Suprapubic skin (tissue), 4 donors: ENCODE data around the gene KPNA6. TPM values are rescaled to one million over a fixed set of nuclear protein-coding genes. Genes with fewer than 3 reads are reported as not detected.
"Not testable (repeated sequence)": the region's sequence is repeated elsewhere in the genome, so short reads cannot be mapped to it uniquely, and the experiment has no call there.

ENCODE experiments used
- DNase-seq, 2 donors: peaks; one replicate each; pipeline ENCODE4 v3.0.0-alpha.2; 2019; ENCODE audit warnings: low spot score in 2 of 2
- H3K27ac ChIP-seq: fragments of 200-600 bp; sonication (generic); one replicate; pipeline ENCODE4 v1.5.1; 2019
- H3K27me3 ChIP-seq: fragments of 200-600 bp; sonication (generic); one replicate; pipeline ENCODE4 v1.5.1; 2019
- H3K36me3 ChIP-seq: fragments of 200-600 bp; sonication (generic); one replicate; pipeline ENCODE4 v1.5.1; 2019
- H3K4me1 ChIP-seq: fragments of 200-600 bp; sonication (generic); one replicate; pipeline ENCODE4 v1.5.1; 2019
- H3K4me3 ChIP-seq: fragments of 200-600 bp; sonication (generic); one replicate; pipeline ENCODE4 v1.5.1; 2019; ENCODE audit warnings: mild to moderate bottlenecking
- H3K9me3 ChIP-seq: fragments of 200-600 bp; sonication (generic); one replicate; pipeline ENCODE4 v1.5.1; 2019
- EP300 ChIP-seq: sonication (generic); formaldehyde crosslinking; IDR thresholded peaks from one replicate; pipeline ENCODE4 v1.6.1; 2017; ENCODE audit warnings: antibody characterized with exemption
- POLR2A ChIP-seq, 2 donors: fragments of 450-650 bp; IDR thresholded peaks; one replicate each; pipeline ENCODE4 v1.6.1; 2017; ENCODE audit warnings: antibody characterized with exemption in 2 of 2, mild to moderate bottlenecking in 2 of 2, moderate library complexity in 2 of 2
- POLR2AphosphoS5 ChIP-seq, 3 donors: sonication (generic); formaldehyde crosslinking; IDR thresholded peaks; one replicate each; pipeline ENCODE4 v1.6.1; 2017; ENCODE audit warnings: antibody characterized with exemption in 3 of 3
- WGBS: methylation state at CpG from one replicate; pipeline ENCODE4 v1.1.5; 2018; 5-methylcytosine and 5-hydroxymethylcytosine counted together
- total RNA-seq, 4 donors: library from RNA; depleted of rRNA; stranded (reverse); fragments of >200 nt; gene quantifications; one replicate each; pipeline ENCODE4 v1.1.0, GENCODE V29; 2016
- TF ChIP-seq, protein P1 (sequence below), 2 donors: fragments of 200-600 bp in 1 of 2; fragments of 450-650 bp in 1 of 2; sonication (generic) in 1 of 2; IDR thresholded peaks; one replicate each; pipeline ENCODE4 v1.5.1; 2016 to 2019; ENCODE audit warnings: antibody characterized with exemption in 2 of 2, mild to moderate bottlenecking in 1 of 2, moderate library complexity in 1 of 2

KPNA6 gene
- total RNA-seq, 4 donors from 2014 or later, result 42.4 to 52.3 (median 46.5) TPM

DNA sequence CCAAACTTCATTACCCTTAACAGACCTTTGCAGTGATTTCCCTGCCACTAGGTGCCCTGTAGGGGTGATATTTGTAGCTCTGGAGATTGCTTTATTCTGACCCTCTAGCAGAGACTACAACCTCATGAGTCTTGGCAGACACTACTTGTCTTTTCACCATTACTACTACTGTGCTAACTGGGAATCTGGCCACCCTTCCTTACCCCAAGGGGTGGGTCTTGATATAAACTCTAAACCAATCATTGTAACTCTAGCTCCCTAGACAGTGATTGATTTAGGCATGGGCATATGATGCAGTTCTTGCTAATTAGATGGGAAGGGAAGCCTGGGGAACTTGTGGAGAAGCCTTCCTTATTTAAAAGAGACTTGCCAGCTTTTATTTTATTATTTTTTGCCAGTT, 3.9 kb downstream of the KPNA6 start:
- Histone ChIP-seq H3K9me3 (no peaks in the 10 kb centered on the region), H3K27ac (no peak overlapping the region), H3K4me1 (peaks cover 57% of the 10 kb centered on the region), H3K4me3 (no peak overlapping the region), H3K27me3 (no peaks in the 10 kb centered on the region), H3K36me3 (no peaks in the 10 kb centered on the region)
- no peak for DNase-seq
- TF ChIP-seq POLR2AphosphoS5 (IDR thresholded peaks at IDR 0.05), result no peak
- TF ChIP-seq EP300, result no peak
- no peak for TF ChIP-seq POLR2A (IDR thresholded peaks at IDR 0.05)
- TF ChIP-seq, protein P1, sequence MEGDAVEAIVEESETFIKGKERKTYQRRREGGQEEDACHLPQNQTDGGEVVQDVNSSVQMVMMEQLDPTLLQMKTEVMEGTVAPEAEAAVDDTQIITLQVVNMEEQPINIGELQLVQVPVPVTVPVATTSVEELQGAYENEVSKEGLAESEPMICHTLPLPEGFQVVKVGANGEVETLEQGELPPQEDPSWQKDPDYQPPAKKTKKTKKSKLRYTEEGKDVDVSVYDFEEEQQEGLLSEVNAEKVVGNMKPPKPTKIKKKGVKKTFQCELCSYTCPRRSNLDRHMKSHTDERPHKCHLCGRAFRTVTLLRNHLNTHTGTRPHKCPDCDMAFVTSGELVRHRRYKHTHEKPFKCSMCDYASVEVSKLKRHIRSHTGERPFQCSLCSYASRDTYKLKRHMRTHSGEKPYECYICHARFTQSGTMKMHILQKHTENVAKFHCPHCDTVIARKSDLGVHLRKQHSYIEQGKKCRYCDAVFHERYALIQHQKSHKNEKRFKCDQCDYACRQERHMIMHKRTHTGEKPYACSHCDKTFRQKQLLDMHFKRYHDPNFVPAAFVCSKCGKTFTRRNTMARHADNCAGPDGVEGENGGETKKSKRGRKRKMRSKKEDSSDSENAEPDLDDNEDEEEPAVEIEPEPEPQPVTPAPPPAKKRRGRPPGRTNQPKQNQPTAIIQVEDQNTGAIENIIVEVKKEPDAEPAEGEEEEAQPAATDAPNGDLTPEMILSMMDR (IDR thresholded peaks at IDR 0.05), result no peak

DNA sequence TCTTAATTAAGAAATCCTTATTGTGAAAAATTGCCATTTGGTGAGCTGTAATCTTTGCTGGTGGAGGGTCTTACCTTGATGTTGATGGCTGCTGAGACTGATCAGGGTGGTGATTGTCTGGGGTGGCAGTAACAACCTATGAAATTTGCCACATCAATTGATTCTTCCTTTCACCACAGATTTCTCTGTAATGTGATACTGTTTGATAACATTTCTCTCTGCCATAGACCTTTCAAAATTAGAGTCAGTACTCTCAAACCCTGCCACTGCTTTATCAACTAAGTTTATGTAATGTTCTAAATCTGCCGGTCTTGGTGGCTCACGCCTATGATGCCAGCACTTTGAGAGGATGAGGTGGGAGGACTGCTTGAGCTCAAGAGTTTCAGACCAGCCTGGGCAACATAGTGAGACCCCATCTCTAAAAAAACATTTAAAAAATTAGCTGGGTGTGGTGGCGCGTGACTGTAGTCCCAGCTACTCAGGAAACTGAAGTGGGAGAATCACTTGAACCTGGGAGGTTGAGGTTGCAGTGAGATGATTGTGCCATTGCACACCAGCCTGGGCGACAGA, 5.0 kb downstream of the KPNA6 start:
- H3K27me3 ChIP-seq, result no peaks in the 10 kb centered on the region
- no peak overlapping the region for H3K27ac ChIP-seq
- DNase-seq, result no peak
- no peaks in the 10 kb centered on the region for H3K9me3 ChIP-seq
- no peaks in the 10 kb centered on the region for H3K36me3 ChIP-seq
- TF ChIP-seq POLR2AphosphoS5 (IDR thresholded peaks at IDR 0.05) (no peak), EP300 (no peak), POLR2A (IDR thresholded peaks at IDR 0.05) (no peak)
- TF ChIP-seq, protein P1 (IDR thresholded peaks at IDR 0.05), result no peak
- no peak overlapping the region for H3K4me3 ChIP-seq
- WGBS, result 84% methylated on average over 5 of the region's 5 CpGs
- peaks cover 59% of the 10 kb centered on the region for H3K4me1 ChIP-seq

DNA sequence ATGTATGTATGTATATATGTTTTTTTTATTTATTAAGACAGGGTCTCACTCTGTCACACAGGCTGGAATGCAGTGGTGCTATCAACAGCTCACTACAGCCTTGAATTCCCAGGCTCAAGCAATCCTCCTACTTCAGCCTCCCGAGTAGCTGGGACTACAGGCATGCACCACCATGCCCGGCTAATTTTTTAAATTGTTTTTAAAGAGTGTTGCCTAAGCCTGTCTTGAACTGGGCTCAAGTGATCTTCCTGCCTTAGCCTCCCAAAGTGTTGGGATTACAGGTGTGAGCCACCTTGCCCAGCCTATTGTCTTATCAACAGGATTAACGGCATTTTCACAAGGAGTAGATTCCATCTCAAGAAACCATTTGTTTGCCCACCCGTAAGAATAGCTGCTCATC, 5.6 kb downstream of the KPNA6 start:
- not testable (repeated sequence) for H3K27me3 ChIP-seq, DNase-seq, H3K4me3 ChIP-seq, H3K27ac ChIP-seq, H3K9me3 ChIP-seq, H3K36me3 ChIP-seq
- 91% methylated on average over 4 of the region's 4 CpGs for WGBS
- H3K4me1 ChIP-seq, result peaks cover 59% of the 10 kb centered on the region

DNA sequence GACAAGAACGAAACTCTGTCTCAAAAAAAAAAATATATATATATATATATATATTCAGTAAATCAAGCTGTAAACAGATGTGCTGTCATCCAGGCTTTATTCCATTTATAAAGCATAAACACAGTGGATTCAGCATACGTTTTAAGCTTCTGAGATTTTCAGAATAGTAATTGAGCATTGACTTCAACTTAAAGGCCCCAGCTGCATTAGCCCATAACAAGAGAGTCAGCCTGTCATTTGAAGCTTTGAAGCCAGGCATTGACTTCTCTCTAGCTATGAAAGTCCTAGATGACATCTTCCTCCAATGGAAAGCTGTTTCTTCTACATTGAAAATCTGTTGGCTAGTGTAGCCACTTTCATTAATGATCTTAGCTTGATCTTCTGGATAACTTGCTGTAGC, 6.6 kb downstream of the KPNA6 start:
- no peak for DNase-seq
- peaks cover 55% of the 10 kb centered on the region for H3K4me1 ChIP-seq
- no peaks in the 10 kb centered on the region for H3K36me3 ChIP-seq
- H3K4me3 ChIP-seq, result no peak overlapping the region
- TF ChIP-seq, protein P1 (IDR thresholded peaks at IDR 0.05), result no peak
- TF ChIP-seq POLR2A (IDR thresholded peaks at IDR 0.05) (no peak), POLR2AphosphoS5 (IDR thresholded peaks at IDR 0.05) (no peak), EP300 (no peak)
- H3K27ac ChIP-seq, result no peak overlapping the region
- 69% methylated on average over 2 of the region's 2 CpGs for WGBS
- H3K9me3 ChIP-seq, result no peaks in the 10 kb centered on the region
- H3K27me3 ChIP-seq, result no peaks in the 10 kb centered on the region

DNA sequence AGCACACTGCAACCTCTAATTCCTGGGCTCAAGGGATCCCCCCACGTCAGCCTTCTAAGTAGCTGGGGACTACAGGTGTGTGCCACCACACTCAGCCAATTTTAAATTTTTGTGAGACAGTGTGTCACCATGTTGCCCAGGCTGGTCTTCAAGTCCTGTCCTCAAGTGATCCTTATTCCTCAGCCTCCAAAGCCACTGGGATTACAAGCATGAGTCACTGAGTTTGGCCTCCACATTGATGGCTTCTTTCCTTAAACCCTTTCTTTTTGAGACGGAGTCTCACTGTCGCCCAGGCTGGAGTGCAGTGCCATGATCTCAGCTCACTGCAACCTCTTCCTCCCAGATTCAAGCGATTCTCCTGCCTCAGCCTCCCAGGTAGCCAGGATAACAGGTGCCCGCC, 7.6 kb downstream of the KPNA6 start:
- Histone ChIP-seq H3K9me3 (no peaks in the 10 kb centered on the region), H3K27ac (no peak overlapping the region), H3K27me3 (no peaks in the 10 kb centered on the region), H3K36me3 (no peaks in the 10 kb centered on the region), H3K4me1 (peaks cover 46% of the 10 kb centered on the region), H3K4me3 (no peak overlapping the region)
- TF ChIP-seq EP300, result no peak
- TF ChIP-seq POLR2A (IDR thresholded peaks at IDR 0.05), result no peak
- TF ChIP-seq POLR2AphosphoS5 (IDR thresholded peaks at IDR 0.05), result no peak
- TF ChIP-seq, protein P1 (IDR thresholded peaks at IDR 0.05), result no peak
- DNase-seq, result no peak
- WGBS, result 82% methylated on average over 5 of the region's 5 CpGs

DNA sequence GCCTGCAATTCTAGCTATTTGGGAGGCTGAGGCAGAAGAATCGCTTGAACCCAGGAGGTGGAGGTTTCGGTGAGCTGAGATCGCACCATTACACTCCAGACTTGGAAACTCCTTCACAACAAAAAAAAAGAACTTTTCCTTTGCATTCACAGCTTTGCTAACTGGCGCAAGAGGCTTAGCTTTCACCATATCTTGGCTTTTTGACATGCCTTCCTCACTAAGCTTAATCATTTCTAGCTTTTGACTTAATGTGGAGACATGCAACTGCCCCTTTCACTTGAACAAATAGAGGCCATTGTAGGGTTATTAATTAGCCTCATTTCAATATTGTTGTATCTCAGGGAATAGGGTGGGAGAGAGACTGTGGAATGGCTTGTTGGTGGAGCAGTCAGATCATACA, 8.7 kb downstream of the KPNA6 start:
- TF ChIP-seq, protein P1 (IDR thresholded peaks at IDR 0.05), result no peak
- TF ChIP-seq POLR2AphosphoS5 (IDR thresholded peaks at IDR 0.05), result no peak
- no peak for TF ChIP-seq EP300
- TF ChIP-seq POLR2A (IDR thresholded peaks at IDR 0.05), result no peak
- no peaks in the 10 kb centered on the region for H3K36me3 ChIP-seq
- no peaks in the 10 kb centered on the region for H3K27me3 ChIP-seq
- DNase-seq, result no peak
- H3K4me1 ChIP-seq, result peaks cover 45% of the 10 kb centered on the region
- H3K27ac ChIP-seq, result no peak overlapping the region
- H3K9me3 ChIP-seq, result no peaks in the 10 kb centered on the region
- no peak overlapping the region for H3K4me3 ChIP-seq
- WGBS, result 94% methylated on average over 4 of the region's 4 CpGs
